Muscle of arm (tissue), 12 donors: Measurements from ENCODE around the gene HK1. TPM values are rescaled to one million over a fixed set of nuclear protein-coding genes. Genes with fewer than 3 reads are reported as not detected.
"Not testable (repeated sequence)": the region's sequence is repeated elsewhere in the genome, so short reads cannot be mapped to it uniquely, and the experiment has no call there.

Experiments
- DNase-seq: peaks from one replicate; pipeline ENCODE4 v3.0.0-alpha.2; 2013
- polyA plus RNA-seq, 12 donors: library from polyadenylated mRNA; unstranded; fragments of 120-200 nt; gene quantifications; one replicate each; pipeline ENCODE4 v1.2.1, GENCODE V29; 2013; ENCODE audit not compliant: insufficient read length in 12 of 12

The HK1 gene
- polyA plus RNA-seq, 12 donors: 20.9 to 50.4 (median 31.1) TPM; not detected in 1

GRCh38 chr10:69325637-69326523, 47.6 kb downstream of the HK1 start:
- not testable (repeated sequence) for DNase-seq

DNA sequence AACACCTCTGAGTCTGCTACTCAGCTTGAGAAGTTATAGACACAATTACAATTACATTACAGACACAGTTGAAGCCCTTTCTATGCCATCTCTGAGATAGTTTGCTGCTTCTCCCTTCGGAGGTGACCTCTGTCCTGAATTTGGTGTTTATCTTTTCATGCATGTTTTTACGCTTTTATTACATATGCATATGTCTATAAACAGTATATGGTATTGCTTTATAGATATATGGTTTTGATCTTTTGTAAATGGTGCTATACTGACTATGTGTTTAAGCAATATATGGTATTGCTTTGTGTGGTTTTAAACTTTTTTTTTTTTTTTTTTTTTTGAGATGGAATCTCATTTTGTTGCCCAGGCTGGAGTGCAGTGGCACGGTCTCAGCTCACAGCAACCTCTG, 48.4 kb downstream of the HK1 start:
- DNase-seq: no peak

DNA sequence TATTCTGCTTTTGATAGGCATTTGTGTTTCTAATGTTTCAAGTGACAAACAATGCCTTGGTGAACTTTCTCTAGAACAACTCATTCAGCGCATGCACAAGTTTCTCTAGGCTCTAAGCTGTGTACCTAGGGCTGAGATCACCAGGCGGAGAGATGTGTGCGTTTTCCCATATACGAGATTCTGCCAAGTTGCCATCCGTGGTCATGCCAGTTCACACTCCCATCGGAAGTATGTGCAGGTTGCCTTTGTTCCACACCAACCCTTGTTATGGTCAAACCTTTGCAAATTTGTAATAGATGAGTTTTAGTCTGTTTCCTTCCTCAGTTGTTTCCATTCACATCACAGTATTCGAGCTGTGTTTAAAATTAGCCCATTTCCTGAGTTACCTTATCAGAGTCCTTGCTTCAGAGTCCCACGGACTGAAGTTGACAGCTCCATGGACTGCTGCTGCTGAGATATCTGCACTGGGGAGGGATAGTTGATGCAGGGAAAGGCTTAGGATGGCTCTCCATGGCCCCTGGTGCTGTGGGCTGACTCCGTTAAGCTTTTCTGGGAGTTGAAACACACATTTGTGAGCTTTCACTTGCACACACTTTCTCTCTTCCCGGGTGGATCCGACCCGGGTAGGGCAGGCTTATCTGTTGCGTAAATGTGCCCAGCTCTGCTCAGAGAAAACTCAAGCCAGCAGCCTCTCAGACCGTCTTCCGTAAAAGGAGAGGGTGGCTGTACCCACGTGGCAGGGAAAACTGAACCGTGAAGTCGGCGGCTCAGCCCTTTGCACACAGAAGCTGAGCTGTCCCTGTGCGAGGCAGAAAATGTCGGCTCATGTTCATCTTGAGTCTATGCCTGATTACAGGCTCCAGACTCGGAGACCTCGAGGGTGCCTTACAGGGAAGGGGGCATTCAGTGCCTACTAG, 49.4 kb downstream of the HK1 start:
- DNase-seq: no peak

GRCh38 chr10:69328380-69328735, 50.1 kb downstream of the HK1 start:
- DNase-seq: no peak

GRCh38 chr10:69328888-69329287, 50.6 kb downstream of the HK1 start:
- DNase-seq: not testable (repeated sequence)

DNA sequence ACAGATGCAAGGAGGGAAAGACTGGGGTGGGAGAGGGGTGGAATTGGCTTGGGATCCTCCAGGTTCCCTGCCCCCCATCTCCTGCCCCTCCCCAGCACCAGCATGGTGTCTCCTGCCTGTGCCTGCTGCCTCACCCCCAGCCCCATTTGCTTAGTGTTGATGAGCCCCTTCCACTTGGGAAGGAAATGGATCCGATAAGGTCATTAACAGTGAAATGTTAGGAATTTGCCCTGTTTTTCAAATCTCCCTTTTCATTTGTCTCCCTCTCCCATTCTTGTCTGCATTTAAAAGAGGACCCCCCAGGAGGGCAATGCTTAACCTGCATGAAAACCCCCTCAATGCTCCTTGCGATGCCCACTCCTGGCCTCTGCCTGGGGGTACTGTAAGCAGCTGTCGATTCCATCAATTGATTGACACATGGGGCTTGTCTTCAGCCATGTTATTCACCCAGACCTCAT, 51.5 kb downstream of the HK1 start:
- DNase-seq: no peak

- DNase-seq: no peak
These were observed 52.9 kb downstream of the HK1 start for GRCh38 chr10:69331161-69331560.

GRCh38 chr10:69332278-69333010, 54.1 kb downstream of the HK1 start:
- DNase-seq: no peak

DNA sequence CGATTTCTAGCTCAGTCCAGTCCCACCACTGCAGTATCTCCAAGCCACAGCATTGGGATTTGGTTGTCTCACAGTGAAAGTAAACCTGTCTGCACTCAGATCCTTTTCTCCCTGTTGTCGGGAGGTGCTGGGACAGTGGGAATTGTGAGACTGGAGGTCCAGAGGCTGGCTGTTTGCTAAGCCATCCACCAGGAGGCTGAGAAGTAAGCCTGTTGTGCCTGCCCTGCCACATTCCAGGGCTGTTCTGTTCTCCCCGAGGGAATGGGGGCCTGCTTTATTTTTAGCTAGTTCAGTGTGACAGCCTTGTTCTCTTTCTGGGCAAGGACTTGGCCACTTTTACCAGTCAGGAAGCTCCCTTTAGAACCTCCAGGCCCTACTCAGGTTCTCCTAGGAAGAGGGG, 54.9 kb downstream of the HK1 start:
- DNase-seq: no peak

- not testable (repeated sequence) for DNase-seq
These were observed 55.6 kb downstream of the HK1 start for GRCh38 chr10:69333865-69334301.

- DNase-seq: no peak
These were observed 56.2 kb downstream of the HK1 start for GRCh38 chr10:69334302-69335062.

DNA sequence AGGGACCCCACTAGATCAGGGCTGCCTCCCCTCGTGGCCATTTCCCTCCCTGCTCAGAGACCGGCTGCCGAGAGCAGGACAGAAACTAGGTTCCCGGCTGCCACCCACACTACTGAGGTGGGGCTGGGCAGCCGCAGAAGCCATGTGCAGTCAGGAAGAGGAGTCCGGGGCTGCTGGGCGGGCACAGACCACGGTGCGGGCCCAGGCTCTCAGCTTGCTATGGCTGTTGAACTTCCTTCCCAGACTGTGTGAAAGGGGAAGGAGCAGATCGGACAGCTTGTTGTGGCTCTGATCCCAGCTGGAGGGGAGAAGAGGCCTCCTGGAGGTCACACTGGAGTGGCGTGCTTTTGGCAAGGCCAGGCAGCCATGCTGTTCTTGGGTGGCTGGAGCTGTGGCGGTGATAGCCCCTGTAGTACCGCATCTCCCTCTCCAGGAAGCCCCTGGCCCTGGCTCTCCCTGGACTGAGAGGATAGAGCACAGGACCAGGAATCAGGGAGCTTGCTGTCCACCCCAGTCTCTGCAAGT, 56.8 kb downstream of the HK1 start:
- DNase-seq: no peak

GRCh38 chr10:69335613-69336012, 57.3 kb downstream of the HK1 start:
- DNase-seq: no peak

DNA sequence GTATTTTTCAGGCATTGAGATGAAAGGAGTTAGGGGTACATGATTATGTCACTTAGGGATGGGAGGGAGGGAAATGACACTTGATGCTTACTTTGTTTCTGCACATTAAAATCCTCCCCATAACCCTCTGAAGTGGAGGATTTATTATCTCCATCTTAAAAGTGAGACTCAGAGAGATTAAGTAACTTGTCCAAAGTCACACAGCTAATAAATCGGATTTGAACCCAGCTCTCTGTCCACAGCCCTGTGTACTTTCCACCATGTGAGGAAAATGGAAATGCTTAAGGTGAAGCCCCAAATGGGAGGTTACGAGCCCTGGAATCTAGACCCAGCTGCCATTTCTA, 58.6 kb downstream of the HK1 start:
- DNase-seq: no peak

DNA sequence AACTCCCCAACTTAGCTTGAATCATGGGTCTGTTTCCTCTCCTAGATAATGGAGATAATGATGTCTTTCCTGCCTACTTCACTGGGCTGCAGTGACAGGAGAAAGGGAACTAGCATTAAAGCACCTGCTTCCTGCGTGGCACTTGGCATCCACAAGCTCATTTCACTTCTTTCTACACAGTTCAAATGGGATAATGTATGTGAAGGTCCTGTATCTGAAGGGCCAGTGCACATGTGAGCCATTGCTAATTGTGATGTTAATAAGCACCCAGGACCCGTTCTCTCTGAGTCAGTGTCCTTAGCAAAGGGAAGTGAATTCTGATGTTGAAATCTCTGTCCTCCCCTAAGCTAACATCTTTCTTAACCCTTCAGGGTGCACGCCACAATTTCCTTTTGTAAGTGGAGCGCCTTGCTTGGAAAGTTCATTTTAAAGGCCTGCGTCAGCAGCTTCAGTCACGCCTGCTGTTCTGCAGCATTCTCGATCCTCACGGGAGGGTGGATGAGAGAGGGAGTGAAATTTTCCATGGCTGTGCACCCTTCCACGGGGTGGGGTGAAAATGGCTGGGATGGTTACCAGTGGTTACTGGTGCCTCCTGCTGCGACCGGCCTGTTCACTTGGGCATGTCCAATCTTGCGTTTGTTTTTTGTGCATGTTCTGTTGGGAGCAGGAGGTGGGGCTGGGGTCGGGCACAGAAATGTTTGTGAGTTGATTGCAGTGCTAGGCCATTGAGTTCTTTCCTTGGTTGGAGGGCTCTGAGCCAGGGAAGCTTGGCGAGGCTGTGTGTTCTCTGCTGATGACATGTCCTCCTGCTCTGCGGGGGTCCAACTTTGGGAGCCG, 59.2 kb downstream of the HK1 start:
- no peak for DNase-seq

DNA sequence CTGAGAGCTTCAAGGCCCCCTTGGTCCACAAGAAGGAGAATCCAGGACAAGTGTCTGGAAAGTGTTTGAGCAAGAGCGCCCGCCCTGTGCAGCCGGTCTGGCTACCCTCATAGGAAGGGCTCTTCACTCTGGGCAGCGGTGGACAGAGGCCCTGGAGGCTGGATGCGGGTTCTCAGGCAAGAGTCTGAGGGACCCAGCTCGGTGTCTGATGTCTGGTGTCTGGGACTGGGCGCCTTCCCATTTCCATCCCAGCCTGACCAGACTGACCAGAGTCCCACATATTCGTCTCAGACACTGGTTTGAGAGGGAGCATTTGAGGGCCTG, 59.8 kb downstream of the HK1 start:
- no peak for DNase-seq

DNA sequence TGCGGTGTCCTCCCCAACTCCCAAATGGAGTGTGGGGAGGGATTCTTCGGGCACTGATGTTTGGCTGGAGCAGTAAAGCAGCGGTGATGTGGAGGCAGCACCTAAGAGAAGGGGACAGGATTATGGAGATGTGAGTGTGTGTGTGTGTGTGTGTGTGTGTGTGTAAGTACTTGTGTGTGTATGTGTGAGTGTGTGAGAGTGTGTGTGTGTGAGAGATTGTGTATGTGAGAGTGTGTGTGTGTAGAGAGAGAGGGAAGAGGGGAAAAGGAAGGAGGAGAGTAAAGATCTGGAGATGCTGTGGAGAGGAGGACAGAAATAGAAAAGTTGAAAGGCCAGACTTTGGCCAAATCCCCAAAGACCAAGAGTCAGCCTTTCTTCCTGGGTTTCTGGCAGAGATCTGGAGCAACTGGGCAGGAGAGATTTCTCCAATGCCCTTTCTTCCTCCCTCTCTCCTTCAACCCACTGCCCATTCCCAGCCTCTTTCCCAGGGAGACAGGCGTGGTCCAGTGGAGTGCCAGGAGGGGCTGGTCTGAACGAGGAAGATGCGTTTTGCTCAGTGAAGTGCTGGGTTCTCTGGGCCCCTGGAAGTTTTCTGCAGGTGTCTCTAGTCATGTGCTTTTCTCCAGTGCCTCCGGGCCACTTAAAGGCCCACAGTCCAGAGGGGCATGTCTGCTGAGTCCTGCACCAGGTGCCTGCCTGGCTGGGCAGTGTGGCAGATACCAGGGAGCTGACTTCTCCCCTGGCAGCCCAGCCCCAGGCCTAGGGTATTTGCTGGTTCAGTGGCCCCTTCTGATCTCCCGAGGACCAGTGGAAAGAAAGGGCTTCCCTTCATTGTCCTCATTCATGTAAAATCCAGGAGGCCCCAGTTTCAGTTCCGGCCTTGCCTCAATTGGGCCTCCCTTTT, 60.5 kb downstream of the HK1 start:
- DNase-seq: no peak

GRCh38 chr10:69340695-69341094, 62.4 kb downstream of the HK1 start:
- DNase-seq: no peak

- DNase-seq: no peak
These were observed 65.6 kb downstream of the HK1 start for GRCh38 chr10:69343905-69344304.
